GM23338 (cell line): ENCODE data around the gene UNC13D. TPM values are rescaled to one million over a fixed set of nuclear protein-coding genes. Genes with fewer than 3 reads are reported as not detected.

Experiments
- CREB1 ChIP-seq: fragments of 250-450 bp; sonication (Bioruptor Pico); IDR thresholded peaks from 2 replicates; pipeline ENCODE4 v1.5.0; 2020; ENCODE audit warnings: low read depth, mild to moderate bottlenecking, moderate library complexity
- REST ChIP-seq: IDR thresholded peaks from one replicate; pipeline ENCODE4 v1.6.1; 2018; ENCODE audit warnings: antibody characterized with exemption; ENCODE audit not compliant: unreplicated experiment
- ZNF114 ChIP-seq: fragments of 250-450 bp; sonication (Bioruptor Pico); IDR thresholded peaks from 2 replicates; pipeline ENCODE4 v1.5.0; 2020; ENCODE audit warnings: mild to moderate bottlenecking, moderate library complexity
- ZNF462 ChIP-seq: fragments of 250-450 bp; sonication (Bioruptor Pico); IDR thresholded peaks from 2 replicates; pipeline ENCODE4 v1.5.0; 2020; ENCODE audit warnings: mild to moderate bottlenecking, moderate library complexity
- polyA plus RNA-seq: library from polyadenylated mRNA; unstranded; fragments of >200 nt; fragmentation: Nextera tagmentation; extraction: Ambion mirVana; gene quantifications from 2 replicates; pipeline ENCODE4 v1.2.1, GENCODE V29; 2016
- total RNA-seq: library from RNA; depleted of rRNA; stranded (reverse); fragments of >200 nt; shearing (Covaris generic); gene quantifications from 2 replicates; pipeline ENCODE4 v1.2.3, GENCODE V29; 2014

UNC13D gene
- total and polyA plus RNA-seq, 2 experiments from 2014 or later, result 5.9 to 10.8 TPM

- no peak for TF ChIP-seq ZNF462 (CRISPR knock-in tag)
- TF ChIP-seq ZNF114, result no peak
- no peak for TF ChIP-seq CREB1 (CRISPR knock-in tag)
- TF ChIP-seq REST, result no peak
These were observed 30.9 kb downstream of the UNC13D start (continued) for GRCh38 chr17:75813081-75814020.
